Forelimb muscle (tissue), 1 donor: ENCODE data around the gene HILPDA. TPM values are rescaled to one million over a fixed set of nuclear protein-coding genes. Genes with fewer than 3 reads are reported as not detected.
A peak's percentile ranks its signal among the peaks of the same experiment; 100 is the strongest.
"Not testable (repeated sequence)": the region's sequence is repeated elsewhere in the genome, so short reads cannot be mapped to it uniquely, and the experiment has no call there.

Experiments used
- DNase-seq: peaks from one replicate; pipeline ENCODE4 v3.0.0-alpha.2; 2013; ENCODE audit warnings: low read depth
- polyA plus RNA-seq: library from polyadenylated mRNA; unstranded; fragments of 120-200 nt; gene quantifications from one replicate; pipeline ENCODE4 v1.2.1, GENCODE V29; 2013; ENCODE audit not compliant: insufficient read length

Gene HILPDA
- polyA plus RNA-seq, 1 donor, result 9.5 TPM

- DNase-seq, result not testable (repeated sequence)
These were observed 7.7 kb downstream of the HILPDA start for GRCh38 chr7:128463345-128463744.

- not testable (repeated sequence) for DNase-seq
These were observed 8.3 kb downstream of the HILPDA start for GRCh38 chr7:128463933-128464332.

DNA sequence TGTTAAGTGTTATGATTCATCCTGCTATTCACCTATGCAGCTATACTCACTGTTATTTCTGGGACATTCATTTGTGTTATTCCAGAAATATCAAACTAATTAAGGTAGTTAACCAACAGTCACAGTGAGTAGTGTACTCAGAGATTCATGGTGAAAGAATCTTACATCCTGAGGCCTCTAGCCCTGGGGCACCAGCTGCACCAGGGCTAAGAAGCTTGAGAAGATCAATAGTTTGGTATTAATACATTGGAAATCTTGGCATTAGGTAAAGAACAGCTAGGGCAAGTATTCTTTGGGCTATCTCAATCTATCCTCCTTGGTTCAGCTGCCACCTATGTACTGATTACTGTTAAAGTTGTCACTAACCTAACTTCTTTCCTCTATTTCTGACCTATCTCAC lies 11.2 kb downstream of the HILPDA start:
- not testable (repeated sequence) for DNase-seq

- peak; percentile 87 for DNase-seq
These were observed 21.0 kb downstream of the HILPDA start, which contains the start of gene METTL2B for GRCh38 chr7:128476402-128477335. Gene METTL2B, plus strand, starts transcription at chr7:128476748. Its CDS starts 18 bp downstream, at chr7:128476766.

- not testable (repeated sequence) for DNase-seq
These were observed 21.6 kb downstream of the HILPDA start for GRCh38 chr7:128477336-128477690.

- not testable (repeated sequence) for DNase-seq
These were observed 23.4 kb downstream of the HILPDA start for GRCh38 chr7:128479082-128479481.

DNA sequence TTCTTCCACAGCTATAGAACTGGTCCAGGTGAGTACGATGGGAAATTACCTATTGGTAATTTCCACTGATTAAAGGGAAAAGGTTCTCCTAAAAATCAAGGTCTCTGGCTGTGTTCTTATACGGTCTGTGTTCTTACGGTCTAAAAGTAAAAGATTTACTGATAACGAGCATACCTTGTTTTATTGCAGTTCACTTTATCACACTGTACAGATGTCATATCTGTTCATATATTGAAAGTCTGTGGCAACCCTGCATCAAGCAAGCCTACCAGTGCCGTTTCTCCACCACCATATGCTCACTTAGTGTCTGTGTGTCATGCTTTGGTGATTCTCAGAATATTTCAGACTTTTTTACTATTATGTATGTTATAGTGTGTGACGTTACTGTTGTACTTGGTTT lies 32.5 kb downstream of the HILPDA start:
- not testable (repeated sequence) for DNase-seq

- DNase-seq, result no peak
These were observed 41.7 kb downstream of the HILPDA start for GRCh38 chr7:128497405-128497804.

DNA sequence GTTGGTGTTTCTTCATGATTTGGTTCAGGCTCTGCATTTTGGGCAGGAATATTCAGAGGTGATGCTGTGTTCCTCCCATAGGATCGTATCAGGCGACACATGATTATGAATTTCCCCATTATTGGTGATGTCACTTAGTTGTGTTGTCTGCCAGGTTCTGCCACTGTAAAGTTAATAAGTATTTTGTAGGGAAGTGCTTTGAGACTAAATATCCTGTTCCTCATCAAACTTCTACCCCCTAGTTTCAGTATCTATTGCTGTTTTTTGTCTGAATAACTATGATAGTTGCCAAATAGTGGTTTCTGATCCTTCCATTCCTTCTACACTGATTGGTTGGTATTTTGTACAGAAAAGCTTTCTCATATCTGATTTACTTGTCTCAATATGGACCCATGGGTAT lies 49.7 kb downstream of the HILPDA start:
- not testable (repeated sequence) for DNase-seq

DNA sequence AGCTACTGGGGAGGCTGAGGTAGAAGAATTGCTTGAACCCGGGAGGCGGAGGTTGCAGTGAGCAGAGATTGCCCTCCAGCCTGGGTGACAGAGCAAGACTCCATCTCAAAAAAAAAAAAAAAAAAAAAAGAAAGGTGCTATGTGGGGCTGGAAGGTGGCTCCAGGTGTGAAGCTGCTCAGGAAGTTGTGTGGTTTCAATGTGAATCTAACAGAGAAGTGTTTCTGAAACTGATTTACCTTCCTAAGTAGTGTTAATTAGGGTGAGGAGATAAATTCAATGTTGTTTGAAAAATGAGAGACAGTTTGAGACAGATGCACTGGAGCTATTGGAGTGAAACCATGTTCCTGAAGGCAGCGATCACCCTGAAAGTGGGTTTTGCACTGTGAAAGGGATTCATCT lies 51.1 kb downstream of the HILPDA start:
- not testable (repeated sequence) for DNase-seq

GRCh38 chr7:128507321-128507993 lies 51.8 kb downstream of the HILPDA start:
- not testable (repeated sequence) for DNase-seq

Other genes with a start within 250 kb of the HILPDA start
- gene LEP, start 214.6 kb upstream of the HILPDA start, polyA plus RNA-seq, result not detected
- 41.9 TPM for gene RBM28, start 112.0 kb upstream of the HILPDA start, polyA plus RNA-seq
- gene PRRT4, start 94.2 kb upstream of the HILPDA start, polyA plus RNA-seq, result 30.9 TPM
- 20.5 TPM for gene IMPDH1, start 45.9 kb upstream of the HILPDA start, polyA plus RNA-seq
- 20.7 TPM for gene METTL2B, start 20.9 kb downstream of the HILPDA start, polyA plus RNA-seq
- gene GARIN1A, start 216.4 kb downstream of the HILPDA start, polyA plus RNA-seq, result 2.6 TPM